SU-DHL-6 (cell line): ENCODE results near the gene PDE9A.

ENCODE experiments used
- H2AFZ ChIP-seq: fragments of 200-600 bp; sonication (generic); 2 replicates; pipeline ENCODE4 v1.6.1; 2014; ENCODE audit warnings: low read depth, mild to moderate bottlenecking, moderate library complexity, mixed read lengths, antibody characterized with exemption, low read length; ENCODE audit not compliant: severe bottlenecking
- H3F3A ChIP-seq: fragments of 200-600 bp; shearing (Covaris generic); 2 replicates; pipeline ENCODE4 v1.6.0; 2016; ENCODE audit warnings: antibody characterized with exemption, mild to moderate bottlenecking; ENCODE audit not compliant: insufficient read depth
- H3K27ac ChIP-seq: fragments of 200-600 bp; sonication (generic); 2 replicates; pipeline ENCODE4 v1.5.1; 2016; ENCODE audit warnings: low read depth, mild to moderate bottlenecking, low read length, moderate library complexity, mixed read lengths
- H3K27me3 ChIP-seq: fragments of 200-600 bp; sonication (generic), shearing (Covaris generic); 2 replicates; pipeline ENCODE4 v1.6.0; 2014; ENCODE audit warnings: mild to moderate bottlenecking, low read length
- H3K36me3 ChIP-seq: fragments of 200-600 bp; sonication (generic); 2 replicates; pipeline ENCODE4 v1.6.1; 2014; ENCODE audit warnings: mild to moderate bottlenecking, low read length, mixed read lengths
- H3K4me2 ChIP-seq: fragments of 300-600, 200-600 bp; shearing (Covaris generic), sonication (generic); 2 replicates; pipeline ENCODE4 v1.6.0; 2014; ENCODE audit warnings: low read length, low read depth, mild to moderate bottlenecking; ENCODE audit not compliant: poor library complexity, severe bottlenecking
- H3K4me3 ChIP-seq: fragments of 200-600 bp; sonication (generic); 2 replicates; pipeline ENCODE4 v1.5.1; 2014; ENCODE audit warnings: antibody characterized with exemption, low read length, mild to moderate bottlenecking, mixed read lengths; ENCODE audit not compliant: insufficient read depth, poor library complexity, severe bottlenecking
- H3K79me2 ChIP-seq: fragments of 200-600 bp; sonication (generic); 2 replicates; pipeline ENCODE4 v1.6.1; 2014; ENCODE audit warnings: mild to moderate bottlenecking, low read length, moderate library complexity; ENCODE audit not compliant: insufficient read depth
- H3K9ac ChIP-seq: fragments of 200-600 bp; sonication (generic); 2 replicates; pipeline ENCODE4 v1.7.0; 2014; ENCODE audit warnings: mild to moderate bottlenecking, low read length
- H3K9me2 ChIP-seq: fragments of 200-600 bp; sonication (generic); replicated peaks from 2 replicates; pipeline ENCODE4 v1.6.1; 2014; ENCODE audit warnings: low read length; ENCODE audit not compliant: insufficient read depth
- H3K9me3 ChIP-seq: fragments of 200-600 bp; sonication (generic); 2 replicates; pipeline ENCODE4 v1.6.1; 2014; ENCODE audit warnings: low read length, mixed read lengths; ENCODE audit not compliant: insufficient read depth
- H4K20me1 ChIP-seq: fragments of 200-600 bp; sonication (generic); 2 replicates; pipeline ENCODE4 v1.6.1; 2014; ENCODE audit warnings: low read depth, mild to moderate bottlenecking, antibody characterized with exemption, low read length, moderate library complexity, mixed read lengths
- CTCF ChIP-seq: fragments of 200-600 bp; sonication (generic); IDR thresholded peaks from one replicate; pipeline ENCODE4 v1.5.1; 2017; ENCODE audit warnings: antibody characterized with exemption, mild to moderate bottlenecking, low read length, moderate library complexity; ENCODE audit not compliant: insufficient read depth, poor library complexity, severe bottlenecking
- EZH2phosphoT487 ChIP-seq: fragments of 200-600 bp; sonication (generic), shearing (Covaris generic); conservative IDR thresholded peaks from 2 replicates; pipeline ENCODE4 v1.6.1; 2018; ENCODE audit warnings: mild to moderate bottlenecking, antibody characterized with exemption, low read length, moderate library complexity, mixed read lengths

The PDE9A gene

GRCh38 chr21:42780617-42781016 is 127.2 kb downstream of the PDE9A start:
- no peak overlapping the region for H3K9ac ChIP-seq
- H3K4me2 ChIP-seq = no peak overlapping the region
- H4K20me1 ChIP-seq = no peaks in the 10 kb centered on the region
- H3K27ac ChIP-seq = no peak overlapping the region
- H3F3A ChIP-seq = no peaks in the 10 kb centered on the region
- H3K4me3 ChIP-seq = no peak overlapping the region
- no peaks in the 10 kb centered on the region for H3K79me2 ChIP-seq
- no peaks in the 10 kb centered on the region for H3K36me3 ChIP-seq
- no peak for TF ChIP-seq EZH2phosphoT487
- no peak for TF ChIP-seq CTCF
- H2AFZ ChIP-seq = no peak overlapping the region
- H3K9me3 ChIP-seq = no peaks in the 10 kb centered on the region
- H3K9me2 ChIP-seq = no peaks in the 10 kb centered on the region
- no peaks in the 10 kb centered on the region for H3K27me3 ChIP-seq

- Histone ChIP-seq H2AFZ (no peak overlapping the region), H3K27ac (no peak overlapping the region), H3F3A (no peaks in the 10 kb centered on the region), H3K9me2 (no peaks in the 10 kb centered on the region), H3K36me3 (no peaks in the 10 kb centered on the region), H3K27me3 (no peaks in the 10 kb centered on the region), H3K4me3 (no peak overlapping the region), H3K9ac (no peak overlapping the region), H3K9me3 (no peaks in the 10 kb centered on the region), H4K20me1 (no peaks in the 10 kb centered on the region), H3K79me2 (no peaks in the 10 kb centered on the region), H3K4me2 (no peak overlapping the region)
- TF ChIP-seq CTCF = no peak
- TF ChIP-seq EZH2phosphoT487 = no peak
Measured at GRCh38 chr21:42781150-42781970, 127.9 kb downstream of the PDE9A start.

- Histone ChIP-seq H3K4me2 (no peak overlapping the region), H3K27me3 (no peaks in the 10 kb centered on the region), H2AFZ (no peak overlapping the region), H3K9ac (no peak overlapping the region), H3K36me3 (no peaks in the 10 kb centered on the region), H3K9me3 (no peaks in the 10 kb centered on the region), H4K20me1 (no peaks in the 10 kb centered on the region), H3F3A (no peaks in the 10 kb centered on the region), H3K9me2 (no peaks in the 10 kb centered on the region), H3K79me2 (no peaks in the 10 kb centered on the region), H3K27ac (no peak overlapping the region), H3K4me3 (no peak overlapping the region)
- TF ChIP-seq CTCF = no peak
- TF ChIP-seq EZH2phosphoT487 = no peak
Measured at GRCh38 chr21:42781971-42782722, 128.7 kb downstream of the PDE9A start.
